Measurements from ENCODE around the gene WSCD2. TPM values are rescaled to one million over a fixed set of nuclear protein-coding genes. Genes with fewer than 3 reads are reported as not detected.

Gene WSCD2
- total RNA-seq, 2 experiments from 2014 or later, result not detected

- no peak overlapping the region for H3K27ac Mint-ChIP-seq
- CTCF ChIA-PET, result no interaction called here
- H3K4me3 Mint-ChIP-seq, result no peak overlapping the region
- no peaks in the 10 kb centered on the region for H3K9me3 Mint-ChIP-seq
- POLR2A ChIA-PET, result no interaction called here
- no peaks in the 10 kb centered on the region for H3K36me3 Mint-ChIP-seq (ENCODE audit: low read depth)
- peaks cover 2% of the 10 kb centered on the region for H3K27me3 Mint-ChIP-seq
- H3K4me1 Mint-ChIP-seq, result no peaks in the 10 kb centered on the region
- no peak for DNase-seq
Measured at GRCh38 chr12:108145011-108145410, 15.9 kb downstream of the WSCD2 start.

DNA sequence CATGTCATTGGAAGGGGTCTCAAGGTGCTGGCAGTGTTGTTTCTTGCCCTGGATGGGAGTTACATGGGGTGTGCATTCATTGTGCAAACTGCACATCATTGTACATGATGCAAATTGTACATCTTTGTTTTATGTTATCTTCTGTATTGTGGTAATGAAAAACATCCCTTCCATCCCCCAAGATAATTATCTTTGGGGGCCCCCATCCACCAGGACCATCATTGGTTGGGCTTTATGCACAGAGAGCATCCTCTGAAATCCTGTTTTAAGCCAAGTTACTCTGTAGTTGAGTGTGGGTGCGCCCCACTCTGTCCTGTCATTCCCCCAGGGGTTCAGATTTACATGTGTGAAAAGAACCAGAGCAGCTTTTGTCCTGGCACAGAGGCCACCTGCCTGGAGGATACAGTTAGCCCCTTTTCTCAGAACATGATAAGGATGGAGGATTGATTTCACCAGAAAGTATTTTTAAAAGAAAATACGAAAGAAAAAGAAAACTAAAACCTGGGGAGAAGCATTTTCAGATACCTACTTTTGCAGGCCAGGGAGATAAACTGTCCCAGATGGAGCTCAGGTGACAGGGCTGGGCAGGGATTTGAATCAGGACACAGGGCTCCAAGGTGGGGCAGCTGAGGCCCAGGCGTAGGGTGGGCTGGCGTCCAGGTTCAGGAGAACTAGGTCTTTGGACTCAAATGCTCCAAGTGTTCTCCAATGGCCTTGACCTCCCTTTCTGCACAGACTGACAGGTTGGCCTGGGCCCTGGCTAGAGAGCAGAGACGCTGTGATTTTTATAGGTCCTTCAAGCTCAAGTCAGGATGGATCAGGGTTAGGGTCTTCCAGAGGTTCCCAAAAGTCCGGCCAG lies 17.2 kb downstream of the WSCD2 start:
- DNase-seq, result no peak
- Mint-ChIP-seq H3K4me3 (no peak overlapping the region), H3K36me3 (ENCODE audit: low read depth) (no peaks in the 10 kb centered on the region), H3K27me3 (peaks cover 2% of the 10 kb centered on the region), H3K27ac (no peak overlapping the region), H3K9me3 (no peaks in the 10 kb centered on the region), H3K4me1 (no peaks in the 10 kb centered on the region)
- ChIA-PET CTCF (interaction anchor here (0.7 kb wide), 1 partner anchor 8 kb away, joined by 3 read pairs; no protein-coding TSS in a partner anchor), POLR2A (no interaction called here)

DNA sequence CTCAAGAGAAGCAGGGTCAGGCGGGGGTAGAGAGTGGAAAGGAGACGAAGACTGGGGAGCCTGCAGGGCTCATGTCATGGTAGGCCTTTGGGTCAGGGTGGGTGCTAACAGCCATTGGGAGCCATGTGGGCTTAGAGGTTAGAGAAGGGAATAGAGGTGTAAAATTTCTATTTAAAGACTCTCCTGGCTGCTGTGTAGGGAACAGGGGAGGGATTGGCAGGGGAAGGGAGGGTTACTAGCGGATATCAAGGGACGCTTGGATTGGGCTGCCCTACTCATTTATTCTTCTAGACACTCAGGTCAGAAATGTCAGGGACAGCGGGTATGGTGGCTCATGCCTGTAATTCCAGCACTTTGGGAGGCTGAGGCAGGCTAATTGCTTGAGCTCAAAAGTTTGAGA lies 18.2 kb downstream of the WSCD2 start:
- no peak overlapping the region for H3K4me3 Mint-ChIP-seq
- no peaks in the 10 kb centered on the region for H3K36me3 Mint-ChIP-seq (ENCODE audit: low read depth)
- POLR2A ChIA-PET, result no interaction called here

DNA sequence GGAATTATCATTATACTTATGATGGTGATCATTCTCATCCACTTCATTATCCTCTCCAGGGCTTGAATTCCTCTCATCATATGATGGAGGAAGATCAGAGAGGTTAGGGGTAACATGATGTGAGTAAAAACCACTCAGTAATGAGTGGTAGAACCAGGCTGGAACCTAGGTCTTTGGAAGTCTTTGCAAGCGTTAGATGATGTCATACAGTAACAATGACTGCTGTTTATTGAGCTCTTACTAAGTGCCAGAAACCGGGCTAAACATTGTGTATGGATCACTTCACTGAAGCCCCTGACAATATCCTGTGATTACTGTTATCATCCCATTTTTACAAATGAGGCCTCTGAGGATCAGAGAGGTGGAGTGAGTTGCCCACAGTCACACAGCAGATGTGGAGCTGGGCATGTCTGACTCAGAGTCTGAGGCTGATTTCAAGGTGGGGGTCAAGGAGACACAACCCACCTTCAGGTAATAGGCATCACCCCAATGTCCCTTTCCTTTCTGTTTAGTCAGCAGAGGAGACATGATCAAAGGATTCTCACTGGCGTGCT lies 19.5 kb downstream of the WSCD2 start:
- CTCF ChIA-PET, result no interaction called here
- POLR2A ChIA-PET, result no interaction called here
- no peak for DNase-seq

More for the DNA sequence above, 18.2 kb downstream of the WSCD2 start:
- peaks cover under 1% of the 10 kb centered on the region for H3K27me3 Mint-ChIP-seq
- CTCF ChIA-PET, result no interaction called here
- no peaks in the 10 kb centered on the region for H3K4me1 Mint-ChIP-seq
- H3K9me3 Mint-ChIP-seq, result no peaks in the 10 kb centered on the region
- H3K27ac Mint-ChIP-seq, result no peak overlapping the region
- DNase-seq, result no peak

DNA sequence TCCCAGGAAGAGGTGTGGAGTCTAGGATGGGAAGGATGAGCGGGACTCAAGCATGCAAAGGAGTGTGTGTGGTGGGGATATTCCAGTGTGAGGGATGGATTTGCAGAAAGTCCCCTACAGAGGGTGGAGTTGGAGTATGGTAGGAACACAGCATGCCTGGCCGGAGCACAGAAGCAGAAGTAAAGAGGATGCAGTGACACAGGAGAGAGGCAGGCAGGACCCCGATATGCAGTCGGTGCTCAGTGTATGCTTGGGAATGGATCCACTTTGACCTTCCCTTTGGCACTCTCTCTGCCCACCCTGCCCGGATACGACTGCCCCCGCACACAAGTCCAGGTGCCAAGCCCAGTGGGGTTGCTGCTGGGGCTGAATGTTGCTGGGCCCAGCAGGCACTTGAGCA lies 21.3 kb downstream of the WSCD2 start:
- no peak for DNase-seq
- Mint-ChIP-seq H3K4me3 (no peak overlapping the region), H3K4me1 (no peaks in the 10 kb centered on the region), H3K9me3 (no peaks in the 10 kb centered on the region), H3K36me3 (ENCODE audit: low read depth) (no peaks in the 10 kb centered on the region), H3K27ac (no peak overlapping the region), H3K27me3 (no peaks in the 10 kb centered on the region)
- POLR2A ChIA-PET, result no interaction called here
- CTCF ChIA-PET, result no interaction called here

More for the DNA sequence above, 19.5 kb downstream of the WSCD2 start:
- H3K27me3 Mint-ChIP-seq, result no peaks in the 10 kb centered on the region
- no peak overlapping the region for H3K27ac Mint-ChIP-seq
- H3K9me3 Mint-ChIP-seq, result no peaks in the 10 kb centered on the region
- H3K36me3 Mint-ChIP-seq (ENCODE audit: low read depth), result no peaks in the 10 kb centered on the region
- H3K4me1 Mint-ChIP-seq, result no peaks in the 10 kb centered on the region
- no peak overlapping the region for H3K4me3 Mint-ChIP-seq

- no peak for DNase-seq
- Mint-ChIP-seq H3K4me3 (no peak overlapping the region), H3K9me3 (no peaks in the 10 kb centered on the region), H3K4me1 (no peaks in the 10 kb centered on the region), H3K27me3 (no peaks in the 10 kb centered on the region), H3K36me3 (ENCODE audit: low read depth) (no peaks in the 10 kb centered on the region), H3K27ac (no peak overlapping the region)
- CTCF ChIA-PET, result no interaction called here
- POLR2A ChIA-PET, result no interaction called here
Measured at GRCh38 chr12:108151533-108152169, 22.6 kb downstream of the WSCD2 start.

- Mint-ChIP-seq H3K9me3 (no peaks in the 10 kb centered on the region), H3K27me3 (no peaks in the 10 kb centered on the region), H3K4me3 (no peak overlapping the region), H3K36me3 (ENCODE audit: low read depth) (no peaks in the 10 kb centered on the region), H3K4me1 (no peaks in the 10 kb centered on the region), H3K27ac (no peak overlapping the region)
- no peak for DNase-seq
- POLR2A ChIA-PET, result no interaction called here
- CTCF ChIA-PET, result no interaction called here
Measured at GRCh38 chr12:108152170-108152538, 23.1 kb downstream of the WSCD2 start.

DNA sequence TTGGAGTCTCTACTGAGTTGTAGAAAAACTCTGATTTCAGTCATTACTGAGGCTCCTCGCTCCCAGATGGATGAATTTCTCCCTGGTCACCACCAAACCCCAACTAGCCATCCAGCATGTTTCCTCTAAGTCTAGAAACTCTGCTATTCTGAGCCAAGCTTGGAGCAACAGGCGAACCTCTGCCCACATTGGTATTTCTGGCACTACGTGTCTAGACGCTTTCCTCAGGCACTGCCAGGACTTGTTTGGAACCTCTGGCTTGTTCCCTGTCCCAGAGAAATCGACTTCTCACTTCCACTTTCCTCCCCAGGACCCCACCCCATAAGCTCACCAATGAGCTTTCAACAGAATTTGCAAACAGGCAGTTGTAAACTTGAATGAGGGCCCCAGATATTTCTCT lies 27.6 kb downstream of the WSCD2 start:
- DNase-seq, result no peak
- H3K4me1 Mint-ChIP-seq, result no peaks in the 10 kb centered on the region
- H3K27ac Mint-ChIP-seq, result no peak overlapping the region
- H3K9me3 Mint-ChIP-seq, result no peaks in the 10 kb centered on the region
- no peak overlapping the region for H3K4me3 Mint-ChIP-seq
- no peaks in the 10 kb centered on the region for H3K36me3 Mint-ChIP-seq (ENCODE audit: low read depth)
- CTCF ChIA-PET, result no interaction called here
- POLR2A ChIA-PET, result no interaction called here
- peaks cover 5% of the 10 kb centered on the region for H3K27me3 Mint-ChIP-seq

- no peak for DNase-seq
- H3K27me3 Mint-ChIP-seq, result peaks cover 5% of the 10 kb centered on the region
- H3K4me3 Mint-ChIP-seq, result no peak overlapping the region
- H3K36me3 Mint-ChIP-seq (ENCODE audit: low read depth), result no peaks in the 10 kb centered on the region
- no peaks in the 10 kb centered on the region for H3K9me3 Mint-ChIP-seq
- no peaks in the 10 kb centered on the region for H3K4me1 Mint-ChIP-seq
- H3K27ac Mint-ChIP-seq, result no peak overlapping the region
- CTCF ChIA-PET, result no interaction called here
- POLR2A ChIA-PET, result no interaction called here
Measured at GRCh38 chr12:108157870-108158459, 28.9 kb downstream of the WSCD2 start.

GRCh38 chr12:108162207-108162606 lies 33.1 kb downstream of the WSCD2 start:
- DNase-seq, result no peak
- H3K36me3 Mint-ChIP-seq (ENCODE audit: low read depth), result no peaks in the 10 kb centered on the region
- peaks cover 5% of the 10 kb centered on the region for H3K27me3 Mint-ChIP-seq
- no peak overlapping the region for H3K4me3 Mint-ChIP-seq
- H3K9me3 Mint-ChIP-seq, result no peaks in the 10 kb centered on the region
- ChIA-PET CTCF (no interaction called here), POLR2A (no interaction called here)
- no peak overlapping the region for H3K27ac Mint-ChIP-seq
- H3K4me1 Mint-ChIP-seq, result no peaks in the 10 kb centered on the region

GRCh38 chr12:108166505-108166904 lies 37.4 kb downstream of the WSCD2 start:
- H3K27me3 Mint-ChIP-seq, result peaks cover 4% of the 10 kb centered on the region
- POLR2A ChIA-PET, result no interaction called here
- DNase-seq, result no peak
- CTCF ChIA-PET, result no interaction called here
- H3K27ac Mint-ChIP-seq, result no peak overlapping the region
- no peaks in the 10 kb centered on the region for H3K4me1 Mint-ChIP-seq
- H3K4me3 Mint-ChIP-seq, result no peak overlapping the region
- no peaks in the 10 kb centered on the region for H3K9me3 Mint-ChIP-seq
- H3K36me3 Mint-ChIP-seq (ENCODE audit: low read depth), result no peaks in the 10 kb centered on the region

- H3K4me1 Mint-ChIP-seq, result no peaks in the 10 kb centered on the region
- H3K4me3 Mint-ChIP-seq, result no peak overlapping the region
- H3K27me3 Mint-ChIP-seq, result peaks cover 4% of the 10 kb centered on the region
- no peaks in the 10 kb centered on the region for H3K36me3 Mint-ChIP-seq (ENCODE audit: low read depth)
- ChIA-PET POLR2A (no interaction called here), CTCF (no interaction called here)
- no peak for DNase-seq
- H3K27ac Mint-ChIP-seq, result no peak overlapping the region
- no peaks in the 10 kb centered on the region for H3K9me3 Mint-ChIP-seq
Measured at GRCh38 chr12:108167974-108168373, 38.9 kb downstream of the WSCD2 start.

DNA sequence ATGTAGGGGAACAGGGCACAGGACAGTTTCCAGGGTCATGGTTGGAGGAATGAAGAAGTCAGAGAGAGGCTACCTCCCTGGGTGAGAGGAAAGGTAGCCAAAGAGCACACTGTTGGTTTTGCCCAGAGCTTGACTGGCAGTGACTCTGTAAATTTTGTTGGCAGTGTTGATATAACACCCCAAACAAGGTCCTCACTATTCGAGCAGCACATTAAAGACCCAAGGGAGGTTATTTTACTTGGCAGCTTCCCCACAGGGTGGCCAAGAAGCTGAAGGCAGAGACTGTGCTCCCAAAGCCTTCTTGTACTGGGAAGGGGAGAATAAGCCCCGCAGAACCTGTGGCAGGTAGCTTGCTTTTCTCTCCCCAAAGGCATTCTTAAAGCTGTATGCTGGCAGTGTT lies 40.6 kb downstream of the WSCD2 start:
- no peaks in the 10 kb centered on the region for H3K4me1 Mint-ChIP-seq
- H3K36me3 Mint-ChIP-seq (ENCODE audit: low read depth), result no peaks in the 10 kb centered on the region
- POLR2A ChIA-PET, result no interaction called here
- no peak overlapping the region for H3K27ac Mint-ChIP-seq
- CTCF ChIA-PET, result no interaction called here
- no peak for DNase-seq
- H3K27me3 Mint-ChIP-seq, result peaks cover 4% of the 10 kb centered on the region
- H3K4me3 Mint-ChIP-seq, result no peak overlapping the region
- H3K9me3 Mint-ChIP-seq, result no peaks in the 10 kb centered on the region
